OCI-LY3 (cell line): ENCODE results near the gene KRTAP19-1.

Source experiments
- EZH2phosphoT487 ChIP-seq: fragments of 200-600 bp; shearing (Covaris generic); IDR thresholded peaks from 2 replicates; pipeline ENCODE4 v1.6.1; 2018; ENCODE audit warnings: antibody characterized with exemption, mixed run types, low read depth
- TF ChIP-seq, protein P1 (sequence below): fragments of 200-600, 300-600 bp; sonication (generic); IDR thresholded peaks from 2 replicates; pipeline ENCODE4 v1.5.1; 2014; ENCODE audit warnings: antibody characterized with exemption, low read length, low read depth

DNA sequence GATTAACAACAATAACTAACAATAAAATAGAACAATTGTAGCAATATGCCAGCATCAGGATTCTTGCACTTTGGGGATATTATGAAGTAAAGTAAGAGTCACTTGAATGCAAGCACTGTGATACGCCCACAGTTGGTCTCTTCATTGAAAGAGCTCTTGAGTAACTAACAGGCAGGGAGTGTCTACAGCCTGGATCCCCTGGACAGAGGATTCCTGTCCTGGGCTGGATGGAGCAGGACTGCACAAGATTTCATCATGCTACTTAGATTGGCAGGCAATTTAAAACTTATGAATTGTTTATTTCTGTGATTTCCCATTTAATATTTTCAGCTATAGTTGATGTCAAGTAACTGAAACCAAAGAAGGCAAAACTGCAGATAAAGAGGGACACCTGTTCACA is 35.5 kb upstream of the KRTAP19-1 start:
- TF ChIP-seq, protein P1, sequence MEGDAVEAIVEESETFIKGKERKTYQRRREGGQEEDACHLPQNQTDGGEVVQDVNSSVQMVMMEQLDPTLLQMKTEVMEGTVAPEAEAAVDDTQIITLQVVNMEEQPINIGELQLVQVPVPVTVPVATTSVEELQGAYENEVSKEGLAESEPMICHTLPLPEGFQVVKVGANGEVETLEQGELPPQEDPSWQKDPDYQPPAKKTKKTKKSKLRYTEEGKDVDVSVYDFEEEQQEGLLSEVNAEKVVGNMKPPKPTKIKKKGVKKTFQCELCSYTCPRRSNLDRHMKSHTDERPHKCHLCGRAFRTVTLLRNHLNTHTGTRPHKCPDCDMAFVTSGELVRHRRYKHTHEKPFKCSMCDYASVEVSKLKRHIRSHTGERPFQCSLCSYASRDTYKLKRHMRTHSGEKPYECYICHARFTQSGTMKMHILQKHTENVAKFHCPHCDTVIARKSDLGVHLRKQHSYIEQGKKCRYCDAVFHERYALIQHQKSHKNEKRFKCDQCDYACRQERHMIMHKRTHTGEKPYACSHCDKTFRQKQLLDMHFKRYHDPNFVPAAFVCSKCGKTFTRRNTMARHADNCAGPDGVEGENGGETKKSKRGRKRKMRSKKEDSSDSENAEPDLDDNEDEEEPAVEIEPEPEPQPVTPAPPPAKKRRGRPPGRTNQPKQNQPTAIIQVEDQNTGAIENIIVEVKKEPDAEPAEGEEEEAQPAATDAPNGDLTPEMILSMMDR: no peak
- TF ChIP-seq EZH2phosphoT487: no peak
